Measurements from ENCODE around the gene CCNG1. TPM values are rescaled to one million over a fixed set of nuclear protein-coding genes. Genes with fewer than 3 reads are reported as not detected.

CCNG1 gene
- total RNA-seq, 1 experiment from 2014 or later: 196 TPM

Other genes starting within 250 kb of the CCNG1 start
- 57.8 and 68.0 TPM in 2 replicates for gene NUDCD2, start 22.5 kb downstream of the CCNG1 start, total RNA-seq (2022)
- 29.3 and 43.5 TPM in 2 replicates for gene HMMR, start 23.0 kb downstream of the CCNG1 start, total RNA-seq (2022)
- gene MAT2B, start 68.0 kb downstream of the CCNG1 start, total RNA-seq (2022): 67.5 and 70.9 TPM in 2 replicates

Measured in MCF 10A (cell line).